ENCODE data around the gene GABRB1. TPM values are rescaled to one million over a fixed set of nuclear protein-coding genes. Genes with fewer than 3 reads are reported as not detected.

Gene GABRB1
- total RNA-seq, 2 experiments from 2014 or later: not detected

DNA sequence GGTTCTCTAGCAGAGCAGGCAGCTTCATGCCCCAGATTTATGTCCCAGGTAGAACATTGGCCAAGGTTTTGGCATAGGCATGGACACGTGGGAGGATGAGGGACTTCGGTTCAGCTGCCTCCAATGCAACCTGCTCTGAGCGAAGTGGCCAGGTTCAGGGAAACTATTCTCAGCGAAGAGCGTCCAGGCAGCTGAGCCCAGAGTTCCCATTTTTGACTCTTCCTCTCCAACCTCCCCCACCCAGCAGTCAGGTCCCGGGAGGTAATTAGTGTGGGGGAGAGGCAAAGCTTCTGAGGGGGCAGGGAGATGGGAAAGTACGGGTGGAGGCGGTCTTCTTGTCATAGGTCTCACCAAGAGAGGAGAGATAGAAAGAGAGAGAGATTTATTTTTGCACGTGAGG lies 39.0 kb upstream of the GABRB1 start:
- CTCF ChIA-PET (ENCODE audit: unreplicated experiment): no interaction called here
- no peak overlapping the region for H3K4me3 ChIP-seq (ENCODE audit: low read depth, low read length, poor library complexity, severe bottlenecking)
- H3K27ac ChIP-seq (ENCODE audit: low read depth, low read length, poor library complexity, severe bottlenecking): no peak overlapping the region
- H3K4me1 ChIP-seq (ENCODE audit: insufficient read depth, low read length, poor library complexity, severe bottlenecking): no peaks in the 10 kb centered on the region
- H3K36me3 ChIP-seq (ENCODE audit: insufficient read depth, low read length): no peaks in the 10 kb centered on the region
- TF ChIP-seq CTCF (conservative IDR thresholded peaks at IDR 0.05; ENCODE audit: low read length) (no peak), EZH2phosphoT487 (IDR thresholded peaks at IDR 0.05; ENCODE audit: borderline replicate concordance, low read depth, low read length) (no peak)
- H3K9me3 ChIP-seq (ENCODE audit: low read length): no peaks in the 10 kb centered on the region
- DNase-seq (ENCODE audit: low spot score): no peak
- intact Hi-C loops (cut with micrococcal nuclease; ENCODE audit: unreplicated experiment): no loop called here
- no peaks in the 10 kb centered on the region for H3K79me2 ChIP-seq (ENCODE audit: insufficient read depth, low read depth, low read length)
- H2AFZ ChIP-seq (ENCODE audit: low read length): no peak overlapping the region
- H3K9me2 ChIP-seq (ENCODE audit: insufficient read depth, low read length): no peaks in the 10 kb centered on the region
- no peaks in the 10 kb centered on the region for H4K20me1 ChIP-seq (ENCODE audit: insufficient read depth, low read length)
- BruUV-seq (replicated peaks): no TSS peak
- POLR2A ChIA-PET: interaction anchor here (0.6 kb wide), 1 partner anchor 12 kb away, joined by 3 read pairs; no protein-coding TSS in a partner anchor
- H3K4me2 ChIP-seq (ENCODE audit: low read length): no peak overlapping the region

- TF ChIP-seq CTCF (conservative IDR thresholded peaks at IDR 0.05; ENCODE audit: low read length) (no peak), EZH2phosphoT487 (IDR thresholded peaks at IDR 0.05; ENCODE audit: borderline replicate concordance, low read depth, low read length) (no peak)
Measured at GRCh38 chr4:46993075-46994006, 38.0 kb upstream of the GABRB1 start, which contains the start of gene GABRA4. GABRA4 (minus strand) TSS chr4:46993581; CDS start chr4:46993424, 157 bp downstream.

DNA sequence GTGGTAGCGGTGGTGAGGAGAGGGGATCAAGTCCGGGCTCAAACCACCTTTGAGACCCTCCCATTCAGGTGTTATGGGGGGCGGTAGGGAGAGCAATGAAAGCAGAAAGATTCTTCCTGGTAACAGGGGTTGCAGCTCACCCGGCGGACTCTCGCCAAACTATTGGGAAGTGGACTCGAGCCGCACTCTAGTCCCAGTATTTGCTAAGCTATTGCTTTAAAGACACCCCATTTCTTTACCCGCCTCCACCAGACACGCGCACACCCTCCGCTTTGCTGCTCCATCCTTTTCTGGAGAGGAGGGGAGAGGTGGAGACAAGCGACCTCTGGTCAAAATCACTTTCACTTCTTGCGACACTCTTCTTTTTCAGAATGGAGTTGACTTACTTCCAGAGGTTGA lies 37.4 kb upstream of the GABRB1 start:
- TF ChIP-seq EZH2phosphoT487 (IDR thresholded peaks at IDR 0.05; ENCODE audit: borderline replicate concordance, low read depth, low read length): no peak
- TF ChIP-seq CTCF (conservative IDR thresholded peaks at IDR 0.05; ENCODE audit: low read length): no peak
- H2AFZ ChIP-seq (ENCODE audit: low read length): no peak overlapping the region
- no TSS peak for BruUV-seq (replicated peaks)
- no peaks in the 10 kb centered on the region for H4K20me1 ChIP-seq (ENCODE audit: insufficient read depth, low read length)
- no peak for DNase-seq (ENCODE audit: low spot score)
- H3K4me2 ChIP-seq (ENCODE audit: low read length): no peak overlapping the region
- intact Hi-C loops (cut with micrococcal nuclease; ENCODE audit: unreplicated experiment): no loop called here
- H3K9me3 ChIP-seq (ENCODE audit: low read length): no peaks in the 10 kb centered on the region
- CTCF ChIA-PET (ENCODE audit: unreplicated experiment): no interaction called here
- POLR2A ChIA-PET: interaction anchor here (0.7 kb wide), 1 partner anchor 375 kb away, joined by 3 read pairs; no protein-coding TSS in a partner anchor
- H3K4me1 ChIP-seq (ENCODE audit: insufficient read depth, low read length, poor library complexity, severe bottlenecking): no peaks in the 10 kb centered on the region
- H3K79me2 ChIP-seq (ENCODE audit: insufficient read depth, low read depth, low read length): no peaks in the 10 kb centered on the region
- no peaks in the 10 kb centered on the region for H3K36me3 ChIP-seq (ENCODE audit: insufficient read depth, low read length)
- H3K27ac ChIP-seq (ENCODE audit: low read depth, low read length, poor library complexity, severe bottlenecking): no peak overlapping the region
- no peak overlapping the region for H3K4me3 ChIP-seq (ENCODE audit: low read depth, low read length, poor library complexity, severe bottlenecking)
- no peaks in the 10 kb centered on the region for H3K9me2 ChIP-seq (ENCODE audit: insufficient read depth, low read length)

More at GRCh38 chr4:46993075-46994006, 38.0 kb upstream of the GABRB1 start, which contains the start of gene GABRA4:
- DNase-seq (ENCODE audit: low spot score): no peak
- Histone ChIP-seq H3K27ac (ENCODE audit: low read depth, low read length, poor library complexity, severe bottlenecking) (no peak within 1 kb of the TSS), H4K20me1 (ENCODE audit: insufficient read depth, low read length) (no peaks in the 10 kb centered on the region), H3K9me2 (ENCODE audit: insufficient read depth, low read length) (no peaks in the 10 kb centered on the region), H3K79me2 (ENCODE audit: insufficient read depth, low read depth, low read length) (no peaks in the 10 kb centered on the region), H3K4me1 (ENCODE audit: insufficient read depth, low read length, poor library complexity, severe bottlenecking) (no peaks in the 10 kb centered on the region), H2AFZ (ENCODE audit: low read length) (no peak within 1 kb of the TSS), H3K4me2 (ENCODE audit: low read length) (no peak within 1 kb of the TSS), H3K4me3 (ENCODE audit: low read depth, low read length, poor library complexity, severe bottlenecking) (no peak within 1 kb of the TSS), H3K9me3 (ENCODE audit: low read length) (no peaks in the 10 kb centered on the region), H3K36me3 (ENCODE audit: insufficient read depth, low read length) (no peaks in the 10 kb centered on the region)
- BruUV-seq (replicated peaks): no TSS peak
- intact Hi-C loops (cut with micrococcal nuclease; ENCODE audit: unreplicated experiment): no loop called here
- POLR2A ChIA-PET: interaction anchor here (0.7 kb wide), 1 partner anchor 375 kb away, joined by 3 read pairs; no protein-coding TSS in a partner anchor
- CTCF ChIA-PET (ENCODE audit: unreplicated experiment): no interaction called here
